SU-DHL-6 (cell line): ENCODE measurements around the gene PDE6G.

Source experiments
- CTCF ChIP-seq: fragments of 200-600 bp; sonication (generic); IDR thresholded peaks from one replicate; pipeline ENCODE4 v1.5.1; 2017; ENCODE audit warnings: antibody characterized with exemption, mild to moderate bottlenecking, low read length, moderate library complexity; ENCODE audit not compliant: insufficient read depth, poor library complexity, severe bottlenecking
- EZH2phosphoT487 ChIP-seq: fragments of 200-600 bp; sonication (generic), shearing (Covaris generic); conservative IDR thresholded peaks from 2 replicates; pipeline ENCODE4 v1.6.1; 2018; ENCODE audit warnings: mild to moderate bottlenecking, antibody characterized with exemption, low read length, moderate library complexity, mixed read lengths

DNA sequence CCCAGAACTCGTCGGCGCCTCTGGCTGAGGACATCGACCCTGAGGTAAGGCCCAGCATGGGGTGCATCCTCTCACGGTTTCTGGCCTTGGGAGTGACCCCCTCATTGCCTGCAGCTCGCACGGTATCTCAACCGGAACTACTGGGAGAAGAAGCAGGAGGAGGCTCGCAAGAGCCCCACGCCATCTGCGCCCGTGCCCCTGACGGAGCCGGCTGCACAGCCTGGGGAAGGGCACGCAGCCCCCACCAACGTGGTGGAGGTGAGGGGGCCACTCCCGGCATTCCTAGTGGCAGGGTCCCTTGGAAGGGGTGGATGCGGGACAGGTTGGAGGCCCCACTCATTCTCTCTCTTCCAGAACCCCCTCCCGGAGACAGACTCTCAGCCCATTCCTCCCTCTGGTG is 38.5 kb upstream of the PDE6G start:
- TF ChIP-seq CTCF (no peak), EZH2phosphoT487 (no peak)
